ENCODE measurements around the gene APRT.

The APRT gene

GRCh38 chr16:88770461-88771293 lies 41.1 kb downstream of the APRT start:
- TF ChIP-seq PAX5 (IDR thresholded peaks at IDR 0.05; ENCODE audit: insufficient read depth, low read length, severe bottlenecking) (no peak), POLR2A (IDR thresholded peaks at IDR 0.05; ENCODE audit: low read depth, low read length) (no peak), POU2F2 (IDR thresholded peaks at IDR 0.05; ENCODE audit: low read depth, low read length) (no peak), SPI1 (IDR thresholded peaks at IDR 0.05; ENCODE audit: low read depth, low read length) (no peak), POLR2AphosphoS5 (IDR thresholded peaks at IDR 0.05; ENCODE audit: low read depth, low read length) (no peak), TAF1 (IDR thresholded peaks at IDR 0.05; ENCODE audit: low read depth, low read length) (no peak)
- FAIRE-seq: peak; percentile 20
- no peak for DNase-seq (ENCODE audit: insufficient read length, low spot score)

- TF ChIP-seq SPI1 (IDR thresholded peaks at IDR 0.05; ENCODE audit: low read depth, low read length): peak; percentile 49
- TF ChIP-seq TAF1 (IDR thresholded peaks at IDR 0.05; ENCODE audit: low read depth, low read length): no peak
- no peak for FAIRE-seq
- DNase-seq (ENCODE audit: insufficient read length, low spot score): peak; percentile 91
Measured at GRCh38 chr16:88769617-88770460, 41.9 kb downstream of the APRT start.

- no peak for TF ChIP-seq TAF1 (IDR thresholded peaks at IDR 0.05; ENCODE audit: low read depth, low read length)
- no peak for FAIRE-seq
- DNase-seq (ENCODE audit: insufficient read length, low spot score): no peak
Measured at GRCh38 chr16:88768071-88768783, 43.5 kb downstream of the APRT start.

GRCh38 chr16:88767546-88768070 lies 44.1 kb downstream of the APRT start:
- no peak for DNase-seq (ENCODE audit: insufficient read length, low spot score)
- FAIRE-seq: no peak
- TF ChIP-seq TAF1 (IDR thresholded peaks at IDR 0.05; ENCODE audit: low read depth, low read length) (no peak), POLR2A (IDR thresholded peaks at IDR 0.05; ENCODE audit: low read depth, low read length) (no peak), SPI1 (IDR thresholded peaks at IDR 0.05; ENCODE audit: low read depth, low read length) (no peak)

GRCh38 chr16:88766975-88767374 lies 44.8 kb downstream of the APRT start:
- FAIRE-seq (no peak), DNase-seq (ENCODE audit: insufficient read length, low spot score) (no peak)
- no peak for TF ChIP-seq POU2F2 (IDR thresholded peaks at IDR 0.05; ENCODE audit: low read depth, low read length)
- TF ChIP-seq POLR2A (IDR thresholded peaks at IDR 0.05; ENCODE audit: low read depth, low read length): no peak
- no peak for TF ChIP-seq TAF1 (IDR thresholded peaks at IDR 0.05; ENCODE audit: low read depth, low read length)
- TF ChIP-seq PAX5 (IDR thresholded peaks at IDR 0.05; ENCODE audit: insufficient read depth, low read length, severe bottlenecking): no peak
- TF ChIP-seq POLR2AphosphoS5 (IDR thresholded peaks at IDR 0.05; ENCODE audit: low read depth, low read length): no peak
- TF ChIP-seq SPI1 (IDR thresholded peaks at IDR 0.05; ENCODE audit: low read depth, low read length): no peak

- DNase-seq (ENCODE audit: insufficient read length, low spot score): no peak
- FAIRE-seq: no peak
- no peak for TF ChIP-seq POU2F2 (IDR thresholded peaks at IDR 0.05; ENCODE audit: low read depth, low read length)
- no peak for TF ChIP-seq SPI1 (IDR thresholded peaks at IDR 0.05; ENCODE audit: low read depth, low read length)
- TF ChIP-seq TAF1 (IDR thresholded peaks at IDR 0.05; ENCODE audit: low read depth, low read length): no peak
- TF ChIP-seq POLR2A (IDR thresholded peaks at IDR 0.05; ENCODE audit: low read depth, low read length): no peak
- no peak for TF ChIP-seq POLR2AphosphoS5 (IDR thresholded peaks at IDR 0.05; ENCODE audit: low read depth, low read length)
- no peak for TF ChIP-seq PAX5 (IDR thresholded peaks at IDR 0.05; ENCODE audit: insufficient read depth, low read length, severe bottlenecking)
Measured at GRCh38 chr16:88764913-88765349, 46.8 kb downstream of the APRT start.

- DNase-seq (ENCODE audit: insufficient read length, low spot score) (no peak), FAIRE-seq (no peak)
- no peak for TF ChIP-seq SPI1 (IDR thresholded peaks at IDR 0.05; ENCODE audit: low read depth, low read length)
- no peak for TF ChIP-seq POU2F2 (IDR thresholded peaks at IDR 0.05; ENCODE audit: low read depth, low read length)
- no peak for TF ChIP-seq PAX5 (IDR thresholded peaks at IDR 0.05; ENCODE audit: insufficient read depth, low read length, severe bottlenecking)
- TF ChIP-seq POLR2AphosphoS5 (IDR thresholded peaks at IDR 0.05; ENCODE audit: low read depth, low read length): no peak
- TF ChIP-seq TAF1 (IDR thresholded peaks at IDR 0.05; ENCODE audit: low read depth, low read length): no peak
- TF ChIP-seq POLR2A (IDR thresholded peaks at IDR 0.05; ENCODE audit: low read depth, low read length): no peak
Measured at GRCh38 chr16:88764080-88764479, 47.6 kb downstream of the APRT start.

GRCh38 chr16:88763502-88764053 lies 48.1 kb downstream of the APRT start:
- no peak for FAIRE-seq

GRCh38 chr16:88762941-88763340 lies 48.8 kb downstream of the APRT start:
- DNase-seq (ENCODE audit: insufficient read length, low spot score) (no peak), FAIRE-seq (no peak)
- TF ChIP-seq TAF1 (IDR thresholded peaks at IDR 0.05; ENCODE audit: low read depth, low read length): no peak

More at GRCh38 chr16:88763502-88764053, 48.1 kb downstream of the APRT start:
- no peak for DNase-seq (ENCODE audit: insufficient read length, low spot score)
- TF ChIP-seq TAF1 (IDR thresholded peaks at IDR 0.05; ENCODE audit: low read depth, low read length) (no peak), PAX5 (IDR thresholded peaks at IDR 0.05; ENCODE audit: insufficient read depth, low read length, severe bottlenecking) (no peak), POLR2AphosphoS5 (IDR thresholded peaks at IDR 0.05; ENCODE audit: low read depth, low read length) (no peak), SPI1 (IDR thresholded peaks at IDR 0.05; ENCODE audit: low read depth, low read length) (no peak), POU2F2 (IDR thresholded peaks at IDR 0.05; ENCODE audit: low read depth, low read length) (no peak), POLR2A (IDR thresholded peaks at IDR 0.05; ENCODE audit: low read depth, low read length) (no peak)
